ENCODE data around the gene VCAM1. TPM values are rescaled to one million over a fixed set of nuclear protein-coding genes. Genes with fewer than 3 reads are reported as not detected.

The VCAM1 gene
- total and polyA plus RNA-seq, 2 of the 8 experiments (the other 6 are each of a cell fraction or from before 2014, with no cell fraction given), result 0.21 TPM; not detected in 1

- no peak for TF ChIP-seq CHD7 (IDR thresholded peaks at IDR 0.05; ENCODE audit: insufficient replicate concordance, low read length)
- no peak for TF ChIP-seq E2F6 (IDR thresholded peaks at IDR 0.05)
- no peak for TF ChIP-seq KDM4A (IDR thresholded peaks at IDR 0.05; ENCODE audit: low read depth, low read length, severe bottlenecking)
Observed at GRCh38 chr1:100734676-100735075, 15.1 kb downstream of the VCAM1 start (continued).

Data from H1 (cell line).